NCI-H82 (cell line): ENCODE results near the gene SH2B3.
A peak's percentile ranks its signal among the peaks of the same experiment; 100 is the strongest.

Experiments
- DNase-seq: peaks from one replicate; lab custom pipeline; 2025; lab: John Stamatoyannopoulos, UW

The SH2B3 gene

GRCh38 chr12:111444925-111445725, 39.4 kb downstream of the SH2B3 start:
- peak; percentile 30 for DNase-seq

- peak; percentile 32 for DNase-seq
These were observed 40.2 kb downstream of the SH2B3 start for GRCh38 chr12:111445726-111446581.

GRCh38 chr12:111446631-111447570, 41.2 kb downstream of the SH2B3 start:
- no peak for DNase-seq

- DNase-seq = no peak
These were observed 42.0 kb downstream of the SH2B3 start for GRCh38 chr12:111447571-111448265.

- DNase-seq = no peak
These were observed 42.6 kb downstream of the SH2B3 start for GRCh38 chr12:111448266-111448830.

- no peak for DNase-seq
These were observed 43.4 kb downstream of the SH2B3 start for GRCh38 chr12:111448846-111449790.

- DNase-seq = no peak
These were observed 45.0 kb downstream of the SH2B3 start for GRCh38 chr12:111450676-111451075.

GRCh38 chr12:111451232-111451631, 45.5 kb downstream of the SH2B3 start:
- no peak for DNase-seq

- DNase-seq = peak; percentile 52
These were observed 46.0 kb downstream of the SH2B3 start for GRCh38 chr12:111451649-111452129.

GRCh38 chr12:111453071-111453989, 47.6 kb downstream of the SH2B3 start:
- no peak for DNase-seq

GRCh38 chr12:111454311-111454710, 48.6 kb downstream of the SH2B3 start:
- DNase-seq = no peak

GRCh38 chr12:111454716-111455447, 49.2 kb downstream of the SH2B3 start:
- no peak for DNase-seq

- no peak for DNase-seq
These were observed 50.0 kb downstream of the SH2B3 start for GRCh38 chr12:111455448-111456320.

GRCh38 chr12:111457071-111457470, 51.3 kb downstream of the SH2B3 start:
- DNase-seq = no peak

- no peak for DNase-seq
These were observed 51.9 kb downstream of the SH2B3 start for GRCh38 chr12:111457577-111457976.

GRCh38 chr12:111458546-111459172, 52.9 kb downstream of the SH2B3 start:
- DNase-seq = no peak
